DND-41 (cell line): ENCODE results near the gene METAP1D.
"Not testable (repeated sequence)": the region's sequence is repeated elsewhere in the genome, so short reads cannot be mapped to it uniquely, and the experiment has no call there.

Experiments
- ATAC-seq: fragments of 200-7000 bp; cut with Tn5 transposase; 3 replicates; pipeline ENCODE4 v1.9.1; 2021; ENCODE audit warnings: low read depth; ENCODE audit not compliant: insufficient read depth
- DNase-seq: peaks from one replicate; pipeline ENCODE4 v3.0.0-alpha.2; 2020
- H2AFZ ChIP-seq: 2 replicates; pipeline ENCODE4 v1.6.0; 2012; ENCODE audit warnings: low read depth, low read length
- H3K27ac ChIP-seq: 2 replicates; pipeline ENCODE4 v1.5.1; 2012; ENCODE audit warnings: low read length, inconsistent platforms
- H3K27me3 ChIP-seq: fragments of 200-600 bp; sonication (generic); 2 replicates; pipeline ENCODE4 v1.6.0; 2012; ENCODE audit warnings: low read length, mild to moderate bottlenecking, inconsistent platforms; ENCODE audit not compliant: insufficient read depth, poor library complexity
- H3K36me3 ChIP-seq: 2 replicates; pipeline ENCODE4 v1.5.1; 2012; ENCODE audit warnings: low read length, inconsistent platforms; ENCODE audit not compliant: insufficient read depth
- H3K4me1 ChIP-seq: 2 replicates; pipeline ENCODE4 v1.5.1; 2012; ENCODE audit warnings: mild to moderate bottlenecking, low read length; ENCODE audit not compliant: insufficient read depth
- H3K4me2 ChIP-seq: 2 replicates; pipeline ENCODE4 v1.6.0; 2012; ENCODE audit warnings: mild to moderate bottlenecking, moderate library complexity, low read length, inconsistent platforms; ENCODE audit not compliant: insufficient read depth
- H3K4me3 ChIP-seq, 2 experiments: fragments of 200-600 bp in 1 of 2; shearing (Covaris generic) in 1 of 2; 2 replicates each; pipeline ENCODE4 v1.5.1; 2012 to 2016; ENCODE audit warnings: inconsistent platforms in 2 of 2, low read length in 2 of 2, mild to moderate bottlenecking in 2 of 2, low read depth in 1 of 2, moderate library complexity in 1 of 2
- H3K79me2 ChIP-seq: 2 replicates; pipeline ENCODE4 v1.6.0; 2012; ENCODE audit warnings: low read length, inconsistent platforms; ENCODE audit not compliant: insufficient read depth
- H3K9ac ChIP-seq: 2 replicates; pipeline ENCODE4 v1.6.0; 2012; ENCODE audit warnings: low read depth, mild to moderate bottlenecking, inconsistent platforms, low read length, moderate library complexity
- H3K9me3 ChIP-seq: 2 replicates; pipeline ENCODE4 v1.5.1; 2012; ENCODE audit warnings: low read length, moderate library complexity, mild to moderate bottlenecking, inconsistent platforms; ENCODE audit not compliant: insufficient read depth, severe bottlenecking
- H4K20me1 ChIP-seq: 2 replicates; pipeline ENCODE4 v1.6.0; 2012; ENCODE audit warnings: low read length; ENCODE audit not compliant: insufficient read depth
- EZH2 ChIP-seq: IDR thresholded peaks from 3 replicates; pipeline ENCODE4 v1.6.1; 2012; ENCODE audit warnings: borderline replicate concordance, low read depth, mild to moderate bottlenecking, moderate library complexity, low read length, inconsistent platforms; ENCODE audit not compliant: severe bottlenecking
- TF ChIP-seq, protein P1 (sequence below): IDR thresholded peaks from 2 replicates; pipeline ENCODE4 v1.5.1; 2012; ENCODE audit warnings: borderline replicate concordance, low read length, moderate library complexity, mild to moderate bottlenecking; ENCODE audit not compliant: poor library complexity, severe bottlenecking; ENCODE audit errors: extremely low read depth

Gene METAP1D

DNA sequence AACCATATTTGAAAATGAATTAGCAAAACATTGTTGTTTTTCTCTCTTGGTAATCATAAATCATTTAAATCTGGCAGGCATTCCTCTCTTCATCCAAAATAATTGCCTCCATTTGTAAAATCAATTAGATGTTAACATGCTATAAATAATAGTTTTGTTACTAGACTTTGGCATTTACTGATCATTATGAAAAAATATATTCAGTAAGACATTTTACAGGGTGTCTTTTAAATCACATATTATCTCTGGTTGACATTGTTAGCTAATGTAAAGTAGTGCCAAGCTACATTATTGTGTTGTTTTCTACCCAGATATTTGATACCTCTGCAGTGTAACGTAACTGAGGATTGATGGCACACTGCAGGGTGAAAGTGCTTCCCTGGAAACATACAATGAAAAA lies 53.7 kb downstream of the METAP1D start:
- Histone ChIP-seq H3K4me1 (no peaks in the 10 kb centered on the region), H4K20me1 (no peaks in the 10 kb centered on the region; the same call in 1 of the 2 replicates), H3K27me3 (no peaks in the 10 kb centered on the region), H2AFZ (no peak overlapping the region), H3K4me3 (no peak overlapping the region), H3K4me2 (no peak overlapping the region), H3K27ac (no peak overlapping the region), H3K9me3 (no peaks in the 10 kb centered on the region), H3K36me3 (no peaks in the 10 kb centered on the region), H3K9ac (no peak overlapping the region), H3K79me2 (no peaks in the 10 kb centered on the region)
- ATAC-seq: no peak
- TF ChIP-seq EZH2: no peak
- TF ChIP-seq, protein P1, sequence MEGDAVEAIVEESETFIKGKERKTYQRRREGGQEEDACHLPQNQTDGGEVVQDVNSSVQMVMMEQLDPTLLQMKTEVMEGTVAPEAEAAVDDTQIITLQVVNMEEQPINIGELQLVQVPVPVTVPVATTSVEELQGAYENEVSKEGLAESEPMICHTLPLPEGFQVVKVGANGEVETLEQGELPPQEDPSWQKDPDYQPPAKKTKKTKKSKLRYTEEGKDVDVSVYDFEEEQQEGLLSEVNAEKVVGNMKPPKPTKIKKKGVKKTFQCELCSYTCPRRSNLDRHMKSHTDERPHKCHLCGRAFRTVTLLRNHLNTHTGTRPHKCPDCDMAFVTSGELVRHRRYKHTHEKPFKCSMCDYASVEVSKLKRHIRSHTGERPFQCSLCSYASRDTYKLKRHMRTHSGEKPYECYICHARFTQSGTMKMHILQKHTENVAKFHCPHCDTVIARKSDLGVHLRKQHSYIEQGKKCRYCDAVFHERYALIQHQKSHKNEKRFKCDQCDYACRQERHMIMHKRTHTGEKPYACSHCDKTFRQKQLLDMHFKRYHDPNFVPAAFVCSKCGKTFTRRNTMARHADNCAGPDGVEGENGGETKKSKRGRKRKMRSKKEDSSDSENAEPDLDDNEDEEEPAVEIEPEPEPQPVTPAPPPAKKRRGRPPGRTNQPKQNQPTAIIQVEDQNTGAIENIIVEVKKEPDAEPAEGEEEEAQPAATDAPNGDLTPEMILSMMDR: no peak
- DNase-seq: no peak

- H3K4me3 ChIP-seq: no peak overlapping the region
- H3K36me3 ChIP-seq: no peaks in the 10 kb centered on the region
- H2AFZ ChIP-seq: no peak overlapping the region
- ATAC-seq (no peak), DNase-seq (no peak)
- H3K9ac ChIP-seq: no peak overlapping the region
- H4K20me1 ChIP-seq: no peaks in the 10 kb centered on the region; the same call in 1 of the 2 replicates
- H3K4me1 ChIP-seq: no peaks in the 10 kb centered on the region
- H3K9me3 ChIP-seq: no peaks in the 10 kb centered on the region
- no peak for TF ChIP-seq EZH2
- TF ChIP-seq, protein P1: no peak
- no peaks in the 10 kb centered on the region for H3K79me2 ChIP-seq
- no peak overlapping the region for H3K27ac ChIP-seq
- no peaks in the 10 kb centered on the region for H3K27me3 ChIP-seq
- H3K4me2 ChIP-seq: no peak overlapping the region
Observed at GRCh38 chr2:172056293-172056692, 56.5 kb downstream of the METAP1D start.

DNA sequence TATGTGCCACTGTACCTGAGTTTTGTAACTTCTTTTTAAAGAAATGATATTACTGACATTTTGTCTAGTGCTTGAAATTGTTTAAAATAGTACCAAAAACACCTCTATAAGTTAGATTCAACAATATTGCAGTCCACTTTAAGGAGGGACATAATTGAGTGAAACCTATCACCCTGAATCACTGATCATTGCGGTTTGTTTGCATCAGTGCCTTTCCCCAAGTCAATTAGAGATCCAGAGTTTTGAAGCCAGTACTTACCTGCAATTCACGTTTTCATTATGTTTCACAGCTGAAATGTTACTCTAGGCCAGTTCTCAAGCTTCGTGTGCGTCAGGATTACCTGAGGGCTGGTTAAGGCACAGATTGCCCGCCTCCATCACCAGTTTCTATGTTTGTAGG lies 58.9 kb downstream of the METAP1D start:
- Histone ChIP-seq H3K4me1 (no peaks in the 10 kb centered on the region), H2AFZ (no peak overlapping the region), H3K27me3 (no peaks in the 10 kb centered on the region), H3K9me3 (no peaks in the 10 kb centered on the region), H3K79me2 (no peaks in the 10 kb centered on the region), H4K20me1 (no peaks in the 10 kb centered on the region; the same call in 1 of the 2 replicates), H3K9ac (no peak overlapping the region), H3K4me2 (no peak overlapping the region), H3K36me3 (no peaks in the 10 kb centered on the region), H3K4me3 (no peak overlapping the region), H3K27ac (no peak overlapping the region)
- ATAC-seq (no peak), DNase-seq (no peak)
- TF ChIP-seq, protein P1: no peak
- no peak for TF ChIP-seq EZH2

DNA sequence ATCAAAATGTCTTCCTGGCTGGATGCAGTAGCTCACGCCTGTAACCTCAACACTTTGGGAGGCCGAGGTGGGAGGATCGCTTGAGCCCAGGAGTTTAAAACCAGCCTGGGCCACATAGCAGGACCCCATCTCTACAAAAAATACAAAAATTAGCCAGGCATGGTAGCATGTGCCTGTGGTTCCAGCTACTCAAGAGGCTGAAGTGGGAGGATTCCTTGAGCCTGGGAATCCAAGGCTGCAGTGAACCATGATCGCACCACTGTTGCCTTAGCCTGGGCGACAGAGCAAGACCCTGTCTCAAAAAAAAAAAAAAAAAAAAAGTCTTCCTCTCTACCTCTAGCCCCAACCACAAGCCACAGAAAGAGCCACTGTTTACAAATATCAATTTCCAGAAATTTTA lies 60.4 kb downstream of the METAP1D start:
- not testable (repeated sequence) for ATAC-seq, H2AFZ ChIP-seq

More for the DNA sequence above, 60.4 kb downstream of the METAP1D start:
- not testable (repeated sequence) for H3K27ac ChIP-seq, H3K4me3 ChIP-seq, H4K20me1 ChIP-seq, H3K9me3 ChIP-seq, H3K9ac ChIP-seq, H3K79me2 ChIP-seq, H3K27me3 ChIP-seq, H3K4me1 ChIP-seq, DNase-seq, H3K36me3 ChIP-seq, H3K4me2 ChIP-seq
